HG03045 (cell line): Measurements from ENCODE around the gene RNASE11.
"Not testable (repeated sequence)": the region's sequence is repeated elsewhere in the genome, so short reads cannot be mapped to it uniquely, and the experiment has no call there.

Source experiments
- ATAC-seq: cut with Tn5 transposase; IDR thresholded peaks from one replicate; pipeline ENCODE4 v1.9.1; 2021; ENCODE audit warnings: mild to moderate bottlenecking, moderate library complexity; ENCODE audit not compliant: unreplicated experiment

The RNASE11 gene

GRCh38 chr14:20587489-20588154 is at the start of gene RNASE11:
Gene RNASE11 (minus strand): TSS chr14:20588001.
- ATAC-seq: no peak

- ATAC-seq: no peak
Observed at GRCh38 chr14:20632831-20633691, 45.3 kb upstream of the RNASE11 start.

- ATAC-seq: no peak
Observed at GRCh38 chr14:20632448-20632830, 44.6 kb upstream of the RNASE11 start.

DNA sequence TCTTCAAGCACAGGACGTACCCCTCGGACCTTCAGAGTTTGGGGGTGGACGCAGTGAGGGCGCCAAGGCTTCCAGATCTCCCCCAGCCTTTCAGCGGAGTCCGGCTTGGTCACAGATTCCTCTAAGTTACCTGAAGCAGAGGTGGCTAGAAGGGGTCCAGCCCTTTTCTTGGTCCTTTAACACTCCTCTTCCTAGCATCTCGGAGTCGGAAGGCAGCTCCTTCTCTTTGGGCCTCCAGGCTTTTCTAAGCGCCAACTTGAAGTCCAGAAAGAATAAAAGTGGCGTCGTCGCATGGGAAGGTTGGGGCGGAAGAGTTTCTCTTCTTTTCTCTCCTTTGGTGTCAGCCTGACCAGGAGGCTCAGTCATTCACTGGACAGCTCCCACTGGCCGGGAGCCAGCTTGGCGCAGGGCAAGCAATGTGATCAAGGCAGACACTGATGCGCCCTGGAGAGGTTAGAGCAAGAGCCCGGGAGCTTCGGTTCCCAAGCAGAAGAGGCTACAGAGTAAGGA is 44.1 kb upstream of the RNASE11 start:
- no peak for ATAC-seq

GRCh38 chr14:20631023-20631879 is 43.5 kb upstream of the RNASE11 start:
- ATAC-seq: no peak

DNA sequence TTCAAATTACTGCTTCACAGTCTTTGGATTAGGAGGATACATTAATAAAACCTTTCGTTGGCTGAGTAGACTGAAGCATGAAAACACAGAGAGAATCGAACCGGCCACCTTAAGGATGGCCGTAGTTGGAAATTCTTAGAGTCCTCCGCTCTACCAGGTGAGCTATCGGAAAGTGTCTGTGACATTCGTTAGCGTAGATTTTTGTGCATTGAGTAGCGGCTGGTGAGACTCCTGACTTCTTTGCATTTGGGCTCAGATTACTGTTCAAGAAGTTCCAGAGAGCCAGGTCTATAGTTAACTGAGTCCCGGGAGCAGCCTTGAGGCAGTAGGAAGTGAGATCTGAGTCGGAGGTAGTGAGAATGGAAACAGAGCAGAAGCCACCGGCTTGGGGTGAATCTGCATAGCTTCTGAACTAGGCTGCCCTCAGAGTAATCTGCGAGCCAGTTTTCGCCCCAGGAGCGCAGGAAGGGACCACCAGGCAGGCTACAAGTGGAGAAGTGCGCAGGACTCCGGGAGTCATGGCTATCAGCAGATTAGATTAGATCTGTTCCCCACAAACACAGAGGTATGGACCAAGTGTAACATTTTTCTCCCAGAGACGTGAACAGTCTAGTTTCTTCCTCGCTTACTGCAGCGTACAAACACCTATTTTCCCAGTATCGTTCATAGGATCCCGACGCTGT is 42.7 kb upstream of the RNASE11 start:
- ATAC-seq: no peak

- no peak for ATAC-seq
Observed at GRCh38 chr14:20628063-20628854, 40.5 kb upstream of the RNASE11 start.

- no peak for ATAC-seq
Observed at GRCh38 chr14:20627346-20628027, 39.7 kb upstream of the RNASE11 start.

DNA sequence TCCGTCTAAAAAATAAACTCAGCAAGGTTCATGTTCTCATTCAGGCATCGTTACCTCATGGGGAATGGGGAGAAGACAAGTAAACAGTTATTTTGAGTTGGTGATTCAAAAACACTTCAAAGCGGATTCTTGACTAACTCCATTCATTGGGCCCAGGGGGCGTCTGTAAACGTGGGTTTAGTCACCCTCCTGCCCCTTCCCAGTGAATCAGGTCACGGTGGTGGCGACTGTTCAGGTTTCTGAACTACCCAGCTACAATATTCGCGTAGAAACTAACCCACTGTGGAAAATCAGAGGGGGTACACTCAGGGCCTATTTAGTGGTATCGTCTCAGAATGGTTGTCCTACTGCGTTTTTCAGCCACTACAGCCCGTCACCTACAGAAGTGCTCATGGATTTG is 38.5 kb upstream of the RNASE11 start:
- ATAC-seq: no peak

GRCh38 chr14:20624495-20625070 is 36.8 kb upstream of the RNASE11 start:
- ATAC-seq: no peak

GRCh38 chr14:20623798-20624197 is 36.0 kb upstream of the RNASE11 start:
- ATAC-seq: no peak

DNA sequence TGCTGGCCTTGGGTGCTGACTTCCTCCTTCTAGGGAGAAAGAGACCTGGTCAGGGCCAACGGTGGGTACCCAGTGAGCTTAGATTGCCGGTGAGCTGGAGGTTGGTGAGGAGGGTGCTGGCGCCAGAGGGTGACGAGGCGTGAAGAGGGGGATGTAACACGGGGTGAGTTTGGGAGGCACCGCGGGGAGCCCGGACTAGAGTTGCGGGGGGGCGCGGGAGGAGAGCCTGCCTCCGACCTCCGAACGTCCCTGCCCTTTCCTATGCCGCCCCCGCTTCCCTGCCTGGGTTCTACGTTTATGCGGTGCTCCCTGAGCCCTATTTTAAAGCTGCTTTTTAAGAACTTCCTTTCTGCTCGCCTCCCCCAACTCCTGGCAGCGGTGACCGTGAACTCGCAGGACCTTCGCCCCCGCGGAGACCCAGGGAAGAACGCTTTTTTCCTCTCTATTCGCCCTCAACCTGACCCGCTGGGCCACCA is 35.1 kb upstream of the RNASE11 start:
- ATAC-seq: no peak

- no peak for ATAC-seq
Observed at GRCh38 chr14:20620798-20621478, 33.1 kb upstream of the RNASE11 start.

- ATAC-seq: not testable (repeated sequence)
Observed at GRCh38 chr14:20619688-20620087, 31.9 kb upstream of the RNASE11 start.

GRCh38 chr14:20618271-20618749 is 30.5 kb upstream of the RNASE11 start:
- no peak for ATAC-seq

- ATAC-seq: no peak
Observed at GRCh38 chr14:20617138-20618003, 29.6 kb upstream of the RNASE11 start.

GRCh38 chr14:20615996-20616395 is 28.2 kb upstream of the RNASE11 start:
- ATAC-seq: no peak
